Fibroblast of lung (primary cell): ENCODE data around the gene PLEKHG1. TPM values are rescaled to one million over a fixed set of nuclear protein-coding genes. Genes with fewer than 3 reads are reported as not detected.
A peak's percentile ranks its signal among the peaks of the same experiment; 100 is the strongest.

Experiments used
- DNase-seq, 2 donors: peaks; one replicate each; pipeline versions ENCODE4 v3.0.0 to v3.0.0-alpha.2; 2010; ENCODE audit warnings: low read depth in 2 of 2
- H2AFZ ChIP-seq: 2 replicates; pipeline ENCODE4 v1.5.1; 2012; ENCODE audit warnings: low read length, control low read depth, inconsistent platforms
- H3K27ac ChIP-seq: 2 replicates; pipeline ENCODE4 v1.5.1; 2011; ENCODE audit warnings: low read length, control low read depth; ENCODE audit not compliant: insufficient read depth
- H3K27me3 ChIP-seq: 2 replicates; pipeline ENCODE4 v1.5.1; 2011; ENCODE audit warnings: mild to moderate bottlenecking, low read length; ENCODE audit not compliant: control insufficient read depth, insufficient read depth
- H3K36me3 ChIP-seq: 2 replicates; pipeline ENCODE4 v1.5.1; 2011; ENCODE audit warnings: low read length; ENCODE audit not compliant: control insufficient read depth, insufficient read depth
- H3K4me1 ChIP-seq: 2 replicates; pipeline ENCODE4 v1.5.1; 2011; ENCODE audit warnings: low read length; ENCODE audit not compliant: control insufficient read depth, insufficient read depth; ENCODE audit errors: extremely low read depth
- H3K4me2 ChIP-seq: 2 replicates; pipeline ENCODE4 v1.5.1; 2011; ENCODE audit warnings: low read length, control low read depth; ENCODE audit not compliant: insufficient read depth; ENCODE audit errors: extremely low read depth
- H3K4me3 ChIP-seq, 4 experiments: fragments of 200-600 bp in 1 of 4; sonication (generic) in 1 of 4; replicated peaks in 1 of 4; 2 replicates each; pipeline ENCODE4 v1.5.1; 2011 to 2016; ENCODE audit warnings: low read length in 4 of 4, low read depth in 3 of 4, mild to moderate bottlenecking in 3 of 4, control low read depth in 2 of 4, inconsistent platforms in 1 of 4, mixed read lengths in 1 of 4; ENCODE audit not compliant: insufficient read depth in 1 of 4; ENCODE audit errors: control extremely low read depth in 1 of 4
- H3K79me2 ChIP-seq: 2 replicates; pipeline ENCODE4 v1.5.1; 2012; ENCODE audit warnings: mild to moderate bottlenecking, low read length, inconsistent platforms; ENCODE audit not compliant: control insufficient read depth, insufficient read depth
- H3K9ac ChIP-seq: 2 replicates; pipeline ENCODE4 v1.5.1; 2011; ENCODE audit warnings: mild to moderate bottlenecking, low read length, control low read depth; ENCODE audit not compliant: insufficient read depth
- H3K9me3 ChIP-seq: 2 replicates; pipeline ENCODE4 v1.5.1; 2012; ENCODE audit warnings: low read depth, low read length; ENCODE audit not compliant: control insufficient read depth, insufficient read depth
- H4K20me1 ChIP-seq: 2 replicates; pipeline ENCODE4 v1.5.1; 2011; ENCODE audit warnings: low read length; ENCODE audit not compliant: control insufficient read depth, insufficient read depth; ENCODE audit errors: extremely low read depth
- EZH2 ChIP-seq: IDR thresholded peaks from 2 replicates; pipeline ENCODE4 v1.5.1; 2012; ENCODE audit warnings: low read length, control low read depth, mild to moderate bottlenecking; ENCODE audit errors: missing control alignments
- polyA plus RNA-seq, 2 donors: library from polyadenylated mRNA; depleted of rRNA in 1 of 2; stranded (reverse) in 1 of 2; unstranded in 1 of 2; fragments of >200 nt; gene quantifications; 2 replicates each; pipeline ENCODE4 v1.2.1, GENCODE V29; 2011 to 2012; ENCODE audit warnings: missing spikeins in 1 of 2
- total RNA-seq: library from RNA; depleted of rRNA; stranded (reverse); fragments of >200 nt; gene quantifications from 2 replicates; pipeline ENCODE4 v1.2.1, GENCODE V29; 2014
- TF ChIP-seq, protein P1 (sequence below), 2 donors: IDR thresholded peaks in 1 of 2; conservative IDR thresholded peaks in 1 of 2; 1 replicate in 1 of 2; 2 replicates in 1 of 2; pipeline ENCODE4 v1.5.1; 2011 to 2012; ENCODE audit warnings: low read length in 2 of 2, control low read depth in 1 of 2, inconsistent platforms in 1 of 2, low read depth in 1 of 2, mild to moderate bottlenecking in 1 of 2

The PLEKHG1 gene
- total and polyA plus RNA-seq, 2 donors (not counting 1 experiment from before 2014, with no cell fraction given) = 0.30 to 12.7 TPM

GRCh38 chr6:150633486-150633834 lies 33.8 kb downstream of the PLEKHG1 start:
- Histone ChIP-seq H3K4me1 (no peaks in the 10 kb centered on the region), H3K4me2 (no peak overlapping the region), H3K4me3 (no peak overlapping the region), H3K36me3 (no peaks in the 10 kb centered on the region), H3K9ac (no peak overlapping the region), H2AFZ (no peak overlapping the region), H3K9me3 (no peaks in the 10 kb centered on the region), H3K27me3 (no peaks in the 10 kb centered on the region), H4K20me1 (no peaks in the 10 kb centered on the region), H3K27ac (no peak overlapping the region), H3K79me2 (no peaks in the 10 kb centered on the region)
- TF ChIP-seq EZH2 = no peak
- TF ChIP-seq, protein P1, sequence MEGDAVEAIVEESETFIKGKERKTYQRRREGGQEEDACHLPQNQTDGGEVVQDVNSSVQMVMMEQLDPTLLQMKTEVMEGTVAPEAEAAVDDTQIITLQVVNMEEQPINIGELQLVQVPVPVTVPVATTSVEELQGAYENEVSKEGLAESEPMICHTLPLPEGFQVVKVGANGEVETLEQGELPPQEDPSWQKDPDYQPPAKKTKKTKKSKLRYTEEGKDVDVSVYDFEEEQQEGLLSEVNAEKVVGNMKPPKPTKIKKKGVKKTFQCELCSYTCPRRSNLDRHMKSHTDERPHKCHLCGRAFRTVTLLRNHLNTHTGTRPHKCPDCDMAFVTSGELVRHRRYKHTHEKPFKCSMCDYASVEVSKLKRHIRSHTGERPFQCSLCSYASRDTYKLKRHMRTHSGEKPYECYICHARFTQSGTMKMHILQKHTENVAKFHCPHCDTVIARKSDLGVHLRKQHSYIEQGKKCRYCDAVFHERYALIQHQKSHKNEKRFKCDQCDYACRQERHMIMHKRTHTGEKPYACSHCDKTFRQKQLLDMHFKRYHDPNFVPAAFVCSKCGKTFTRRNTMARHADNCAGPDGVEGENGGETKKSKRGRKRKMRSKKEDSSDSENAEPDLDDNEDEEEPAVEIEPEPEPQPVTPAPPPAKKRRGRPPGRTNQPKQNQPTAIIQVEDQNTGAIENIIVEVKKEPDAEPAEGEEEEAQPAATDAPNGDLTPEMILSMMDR (conservative IDR thresholded peaks at IDR 0.05 in 1 of 2, IDR thresholded peaks at IDR 0.05 in 1 of 2; ENCODE audit: low read depth in 1 of 2, low read length in 2 of 2) = no peak
- DNase-seq = no peak

- H3K9ac ChIP-seq = no peak overlapping the region
- no peaks in the 10 kb centered on the region for H3K79me2 ChIP-seq
- no peaks in the 10 kb centered on the region for H4K20me1 ChIP-seq
- H2AFZ ChIP-seq = no peak overlapping the region
- H3K36me3 ChIP-seq = no peaks in the 10 kb centered on the region
- H3K27me3 ChIP-seq = no peaks in the 10 kb centered on the region
- H3K9me3 ChIP-seq = no peaks in the 10 kb centered on the region
- H3K4me2 ChIP-seq = no peak overlapping the region
- H3K4me1 ChIP-seq = no peaks in the 10 kb centered on the region
- TF ChIP-seq EZH2 = no peak
- TF ChIP-seq, protein P1 (conservative IDR thresholded peaks at IDR 0.05 in 1 of 2, IDR thresholded peaks at IDR 0.05 in 1 of 2; ENCODE audit: low read depth in 1 of 2, low read length in 2 of 2) = no peak
- no peak overlapping the region for H3K27ac ChIP-seq
- H3K4me3 ChIP-seq = no peak overlapping the region
- DNase-seq = peak in 1 of 2 donors; percentile 82
Observed at GRCh38 chr6:150634176-150634963, 34.7 kb downstream of the PLEKHG1 start.

DNA sequence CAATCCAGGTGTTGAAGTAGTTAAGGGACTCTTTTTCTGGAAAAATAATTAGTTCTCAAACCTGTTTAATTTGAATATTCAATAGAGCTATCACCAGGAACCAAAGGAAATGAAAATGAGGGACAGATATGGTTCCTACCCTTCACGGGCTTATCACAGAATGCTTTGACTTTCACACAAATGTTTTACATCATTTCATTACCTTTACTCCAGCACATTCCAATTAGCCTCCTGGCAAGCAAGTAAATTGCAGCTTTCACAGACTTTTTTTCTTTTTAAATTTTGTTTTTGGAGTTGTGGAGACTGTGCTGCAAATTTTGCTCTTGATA lies 35.2 kb downstream of the PLEKHG1 start:
- H3K4me2 ChIP-seq = no peak overlapping the region
- no peaks in the 10 kb centered on the region for H3K9me3 ChIP-seq
- no peaks in the 10 kb centered on the region for H4K20me1 ChIP-seq
- DNase-seq = no peak
- H3K4me1 ChIP-seq = no peaks in the 10 kb centered on the region
- no peaks in the 10 kb centered on the region for H3K36me3 ChIP-seq
- no peak overlapping the region for H3K27ac ChIP-seq
- H3K4me3 ChIP-seq = no peak overlapping the region
- TF ChIP-seq, protein P1 (conservative IDR thresholded peaks at IDR 0.05 in 1 of 2, IDR thresholded peaks at IDR 0.05 in 1 of 2; ENCODE audit: low read depth in 1 of 2, low read length in 2 of 2) = no peak
- TF ChIP-seq EZH2 = no peak
- no peaks in the 10 kb centered on the region for H3K27me3 ChIP-seq
- H2AFZ ChIP-seq = no peak overlapping the region
- H3K79me2 ChIP-seq = no peaks in the 10 kb centered on the region
- H3K9ac ChIP-seq = no peak overlapping the region
